Gastroesophageal sphincter (tissue), 2 donors: ENCODE results near the gene SPACA6.

Experiments
- EP300 ChIP-seq: sonication (generic); formaldehyde crosslinking; IDR thresholded peaks from one replicate; pipeline ENCODE4 v1.6.1; 2017; ENCODE audit warnings: antibody characterized with exemption, mild to moderate bottlenecking
- POLR2A ChIP-seq, 2 donors: fragments of 450-650 bp; IDR thresholded peaks; one replicate each; pipeline ENCODE4 v1.6.1; 2017; ENCODE audit warnings: antibody characterized with exemption in 2 of 2, mild to moderate bottlenecking in 2 of 2, moderate library complexity in 1 of 2
- POLR2AphosphoS5 ChIP-seq: sonication (generic); formaldehyde crosslinking; IDR thresholded peaks from one replicate; pipeline ENCODE4 v1.6.1; 2017; ENCODE audit warnings: antibody characterized with exemption

GRCh38 chr19:51676566-51677083 lies 16.5 kb upstream of the SPACA6 start:
- TF ChIP-seq POLR2AphosphoS5 (no peak), POLR2A (IDR thresholded peaks at IDR 0.05) (no peak), EP300 (no peak)
